Neural cell (in vitro differentiated cells): Measurements from ENCODE around the gene LENEP.

Experiments used
- EP300 ChIP-seq: fragments of 450-650 bp; conservative IDR thresholded peaks from 2 replicates; pipeline ENCODE4 v1.6.1; 2014; ENCODE audit warnings: antibody characterized with exemption, mild to moderate bottlenecking, moderate library complexity; ENCODE audit not compliant: poor library complexity, severe bottlenecking
- POLR2AphosphoS5 ChIP-seq: IDR thresholded peaks from 2 replicates; pipeline ENCODE4 v1.6.1; 2012
- RAD21 ChIP-seq: fragments of 450-650 bp; conservative IDR thresholded peaks from 2 replicates; pipeline ENCODE4 v1.6.1; 2014; ENCODE audit warnings: antibody characterized with exemption, mild to moderate bottlenecking, moderate library complexity
- REST ChIP-seq: IDR thresholded peaks from 2 replicates; pipeline ENCODE4 v1.6.1; 2012; ENCODE audit warnings: borderline replicate concordance
- TF ChIP-seq, protein P1 (sequence below): fragments of 450-650 bp; IDR thresholded peaks from 2 replicates; pipeline ENCODE4 v1.5.1; 2014; ENCODE audit warnings: antibody characterized with exemption, mild to moderate bottlenecking, moderate library complexity; ENCODE audit not compliant: poor library complexity, severe bottlenecking

GRCh38 chr1:155035936-155036335 is 42.5 kb downstream of the LENEP start:
- TF ChIP-seq EP300, result no peak
- TF ChIP-seq, protein P1, sequence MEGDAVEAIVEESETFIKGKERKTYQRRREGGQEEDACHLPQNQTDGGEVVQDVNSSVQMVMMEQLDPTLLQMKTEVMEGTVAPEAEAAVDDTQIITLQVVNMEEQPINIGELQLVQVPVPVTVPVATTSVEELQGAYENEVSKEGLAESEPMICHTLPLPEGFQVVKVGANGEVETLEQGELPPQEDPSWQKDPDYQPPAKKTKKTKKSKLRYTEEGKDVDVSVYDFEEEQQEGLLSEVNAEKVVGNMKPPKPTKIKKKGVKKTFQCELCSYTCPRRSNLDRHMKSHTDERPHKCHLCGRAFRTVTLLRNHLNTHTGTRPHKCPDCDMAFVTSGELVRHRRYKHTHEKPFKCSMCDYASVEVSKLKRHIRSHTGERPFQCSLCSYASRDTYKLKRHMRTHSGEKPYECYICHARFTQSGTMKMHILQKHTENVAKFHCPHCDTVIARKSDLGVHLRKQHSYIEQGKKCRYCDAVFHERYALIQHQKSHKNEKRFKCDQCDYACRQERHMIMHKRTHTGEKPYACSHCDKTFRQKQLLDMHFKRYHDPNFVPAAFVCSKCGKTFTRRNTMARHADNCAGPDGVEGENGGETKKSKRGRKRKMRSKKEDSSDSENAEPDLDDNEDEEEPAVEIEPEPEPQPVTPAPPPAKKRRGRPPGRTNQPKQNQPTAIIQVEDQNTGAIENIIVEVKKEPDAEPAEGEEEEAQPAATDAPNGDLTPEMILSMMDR, result no peak
- no peak for TF ChIP-seq REST
- no peak for TF ChIP-seq POLR2AphosphoS5
- TF ChIP-seq RAD21, result no peak
